K562 (cell line): Measurements from ENCODE around the gene PTRHD1. TPM values are rescaled to one million over a fixed set of nuclear protein-coding genes. Genes with fewer than 3 reads are reported as not detected.

ENCODE experiments used
- ARID1B ChIP-seq: fragments of 450-650 bp; IDR thresholded peaks from 2 replicates; pipeline ENCODE4 v1.6.1; 2016; ENCODE audit warnings: antibody characterized with exemption, mild to moderate bottlenecking, inconsistent platforms
- CCAR2 ChIP-seq: fragments of 200-400 bp; formaldehyde crosslinking; IDR thresholded peaks from 2 replicates; pipeline ENCODE4 v1.6.1; 2017; ENCODE audit warnings: mild to moderate bottlenecking, low read depth, low read length
- CHD2 ChIP-seq: IDR thresholded peaks from 2 replicates; pipeline ENCODE4 v1.6.1; 2011; ENCODE audit warnings: low read depth, low read length
- DPF2 ChIP-seq: fragments of 450-650 bp; IDR thresholded peaks from 2 replicates; pipeline ENCODE4 v1.6.1; 2016
- HDAC8 ChIP-seq: fragments of 450-650 bp; IDR thresholded peaks from 2 replicates; pipeline ENCODE4 v1.6.1; 2016; ENCODE audit warnings: mild to moderate bottlenecking, missing genetic modification characterization, moderate library complexity, missing compliant biosample characterization
- HNRNPL ChIP-seq: fragments of 200-400 bp; formaldehyde crosslinking; IDR thresholded peaks from 2 replicates; pipeline ENCODE4 v1.6.1; 2017; ENCODE audit warnings: low read depth, mild to moderate bottlenecking, low read length
- ILK ChIP-seq: fragments of 450-650 bp; IDR thresholded peaks from 2 replicates; pipeline ENCODE4 v1.6.1; 2016; ENCODE audit warnings: missing genetic modification characterization, low read depth, mild to moderate bottlenecking, missing compliant biosample characterization, moderate library complexity, borderline replicate concordance
- JUN ChIP-seq, 2 experiments: sonication (generic) in 1 of 2; formaldehyde crosslinking in 1 of 2; IDR thresholded peaks; 2 replicates each; pipeline versions ENCODE4 v1.6.1 to v1.8.0; 2012 to 2022; ENCODE audit warnings: borderline replicate concordance in 2 of 2, mild to moderate bottlenecking in 2 of 2, improper control_type of control experiment in 1 of 2, low read depth in 1 of 2, low read length in 1 of 2, missing genetic modification reagents in 1 of 2
- LARP7 ChIP-seq: fragments of 450-650 bp; IDR thresholded peaks from 2 replicates; pipeline ENCODE4 v1.6.1; 2016
- NEUROD1 ChIP-seq: fragments of 150-350 bp; IDR thresholded peaks from 2 replicates; pipeline ENCODE4 v1.6.1; 2014; ENCODE audit warnings: borderline replicate concordance, low read length, low read depth; ENCODE audit not compliant: partially characterized antibody
- NFIX ChIP-seq: fragments of 250-450 bp; sonication (Bioruptor Pico); IDR thresholded peaks from 2 replicates; pipeline ENCODE4 v1.4.0; 2020; ENCODE audit warnings: low read depth, mild to moderate bottlenecking, moderate library complexity
- NR2C2 ChIP-seq, 2 experiments: fragments of 200-800 bp in 1 of 2; sonication (Bioruptor generic) in 1 of 2; sonication (generic) in 1 of 2; formaldehyde crosslinking in 1 of 2; IDR thresholded peaks; 2 replicates each; pipeline versions ENCODE4 v1.6.1 to v1.8.0; 2016 to 2022; ENCODE audit warnings: mild to moderate bottlenecking in 1 of 2, missing compliant biosample characterization in 1 of 2, missing genetic modification characterization in 1 of 2, missing genetic modification reagents in 1 of 2
- TRIM24 ChIP-seq, 2 experiments: fragments of 450-650 bp; IDR thresholded peaks; 2 replicates each; pipeline ENCODE4 v1.6.1; 2016
- YY1 ChIP-seq, 3 experiments: IDR thresholded peaks; 2 replicates each; pipeline ENCODE4 v1.6.1; 2011; ENCODE audit warnings: low read length in 2 of 3, mild to moderate bottlenecking in 2 of 3, moderate library complexity in 2 of 3, borderline replicate concordance in 1 of 3, control low read depth in 1 of 3, low read depth in 1 of 3; ENCODE audit not compliant: insufficient read depth in 3 of 3, insufficient replicate concordance in 2 of 3, control insufficient read depth in 1 of 3, insufficient read length in 1 of 3; ENCODE audit errors: extremely low read depth in 1 of 3
- ZFX ChIP-seq: sonication (generic); formaldehyde crosslinking; IDR thresholded peaks from 2 replicates; pipeline ENCODE4 v1.8.0; 2022; ENCODE audit warnings: mild to moderate bottlenecking, missing genetic modification reagents, moderate library complexity
- ZNF165 ChIP-seq: fragments of 250-450 bp; sonication (Bioruptor Pico); IDR thresholded peaks from 2 replicates; pipeline ENCODE4 v1.4.0; 2020; ENCODE audit warnings: borderline replicate concordance
- ZNF212 ChIP-seq: fragments of 450-650 bp; formaldehyde crosslinking; IDR thresholded peaks from 2 replicates; pipeline ENCODE4 v1.4.0; 2020; ENCODE audit warnings: mild to moderate bottlenecking
- polyA plus RNA-seq, 8 experiments: library from polyadenylated mRNA; depleted of rRNA in 4 of 8; stranded (reverse) in 5 of 8; unstranded in 3 of 8; fragments of >200 nt; fragmentation: Nextera tagmentation in 2 of 8; fragmentation: Illumina TruSeq in 1 of 8; extraction: Ambion mirVana in 2 of 8; extraction: Trizol in 1 of 8; gene quantifications; 2 replicates each; pipeline versions ENCODE4 v1.2.1 to v1.2.3, GENCODE V29; 2011 to 2014; ENCODE audit warnings: inconsistent platforms in 1 of 8, missing spikeins in 1 of 8
- total RNA-seq, 7 experiments: library from RNA; depleted of rRNA in 6 of 7; stranded (reverse); fragments of >200 nt in 6 of 7; fragmentation: Illumina TruSeq in 2 of 7; extraction: Trizol in 2 of 7; gene quantifications; 2 replicates each; pipeline versions ENCODE4 v1.2.1 to v1.2.3, GENCODE V29; 2011 to 2021; ENCODE audit warnings: low replicate concordance in 1 of 7
- TF ChIP-seq, protein P1 (sequence below): fragments of 200-800 bp; sonication (Bioruptor generic); IDR thresholded peaks from 2 replicates; pipeline ENCODE4 v1.6.1; 2016; ENCODE audit warnings: missing genetic modification characterization, missing compliant biosample characterization
- TF ChIP-seq, protein P2 (sequence below): fragments of 450-650 bp; IDR thresholded peaks from 2 replicates; pipeline ENCODE4 v1.6.1; 2017; ENCODE audit warnings: antibody characterized with exemption, mild to moderate bottlenecking

PTRHD1 gene
- total and polyA plus RNA-seq, 9 of the 15 experiments (the other 6 are each of a cell fraction or from before 2014, with no cell fraction given), result 15.8 to 83.2 (median 46.6) TPM

DNA sequence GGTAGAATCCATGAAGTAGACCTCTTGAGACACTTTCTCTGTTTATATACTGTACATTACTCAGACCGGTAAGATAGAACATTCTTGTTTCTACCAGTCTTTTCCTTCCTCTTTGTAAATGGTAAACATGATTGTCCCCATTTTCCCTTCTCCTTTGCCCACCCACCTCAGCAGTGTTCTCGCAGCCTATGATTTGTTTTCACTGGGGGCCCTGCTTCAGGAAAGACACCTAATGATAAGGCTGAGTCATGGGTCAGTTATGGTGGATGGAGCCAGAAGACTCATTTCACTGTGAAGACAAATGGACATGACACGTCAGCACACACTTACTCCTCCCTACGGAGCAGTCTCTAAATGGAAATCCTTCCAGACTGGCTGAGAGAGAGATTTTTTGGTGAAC, 23.7 kb upstream of the PTRHD1 start (continued):
- TF ChIP-seq ARID1B (peak; percentile 64), NEUROD1 (no peak), ILK (no peak), ZNF165 (CRISPR knock-in tag) (no peak), HNRNPL (no peak), DPF2 (peak; percentile 79), ZNF212 (CRISPR knock-in tag) (no peak), ZFX (CRISPR knock-in tag) (no peak), CHD2 (no peak), LARP7 (no peak), JUN (IDR thresholded peaks at IDR 0.05; ENCODE audit: borderline replicate concordance, low read depth, low read length) (0 out of 2 replicates have a peak, but pooled peaks have one; percentile 32), JUN (CRISPR knock-in tag; IDR thresholded peaks at IDR 0.05; ENCODE audit: borderline replicate concordance) (no peak), NR2C2 (CRISPR knock-in tag; IDR thresholded peaks at IDR 0.05) (no peak), NR2C2 (tag; IDR thresholded peaks at IDR 0.05) (peak; percentile 69), TRIM24 (IDR thresholded peaks at IDR 0.05) (no peak), HDAC8 (tag) (no peak), CCAR2 (no peak), YY1 (IDR thresholded peaks at IDR 0.05; ENCODE audit: borderline replicate concordance in 1 of 3, control insufficient read depth in 1 of 3, extremely low read depth in 1 of 3, insufficient read depth in 3 of 3, insufficient read length in 1 of 3, insufficient replicate concordance in 2 of 3, low read depth in 1 of 3, low read length in 2 of 3) (peak in 1 of 3 experiments; percentile 55), NFIX (no peak)
- TF ChIP-seq, protein P1, sequence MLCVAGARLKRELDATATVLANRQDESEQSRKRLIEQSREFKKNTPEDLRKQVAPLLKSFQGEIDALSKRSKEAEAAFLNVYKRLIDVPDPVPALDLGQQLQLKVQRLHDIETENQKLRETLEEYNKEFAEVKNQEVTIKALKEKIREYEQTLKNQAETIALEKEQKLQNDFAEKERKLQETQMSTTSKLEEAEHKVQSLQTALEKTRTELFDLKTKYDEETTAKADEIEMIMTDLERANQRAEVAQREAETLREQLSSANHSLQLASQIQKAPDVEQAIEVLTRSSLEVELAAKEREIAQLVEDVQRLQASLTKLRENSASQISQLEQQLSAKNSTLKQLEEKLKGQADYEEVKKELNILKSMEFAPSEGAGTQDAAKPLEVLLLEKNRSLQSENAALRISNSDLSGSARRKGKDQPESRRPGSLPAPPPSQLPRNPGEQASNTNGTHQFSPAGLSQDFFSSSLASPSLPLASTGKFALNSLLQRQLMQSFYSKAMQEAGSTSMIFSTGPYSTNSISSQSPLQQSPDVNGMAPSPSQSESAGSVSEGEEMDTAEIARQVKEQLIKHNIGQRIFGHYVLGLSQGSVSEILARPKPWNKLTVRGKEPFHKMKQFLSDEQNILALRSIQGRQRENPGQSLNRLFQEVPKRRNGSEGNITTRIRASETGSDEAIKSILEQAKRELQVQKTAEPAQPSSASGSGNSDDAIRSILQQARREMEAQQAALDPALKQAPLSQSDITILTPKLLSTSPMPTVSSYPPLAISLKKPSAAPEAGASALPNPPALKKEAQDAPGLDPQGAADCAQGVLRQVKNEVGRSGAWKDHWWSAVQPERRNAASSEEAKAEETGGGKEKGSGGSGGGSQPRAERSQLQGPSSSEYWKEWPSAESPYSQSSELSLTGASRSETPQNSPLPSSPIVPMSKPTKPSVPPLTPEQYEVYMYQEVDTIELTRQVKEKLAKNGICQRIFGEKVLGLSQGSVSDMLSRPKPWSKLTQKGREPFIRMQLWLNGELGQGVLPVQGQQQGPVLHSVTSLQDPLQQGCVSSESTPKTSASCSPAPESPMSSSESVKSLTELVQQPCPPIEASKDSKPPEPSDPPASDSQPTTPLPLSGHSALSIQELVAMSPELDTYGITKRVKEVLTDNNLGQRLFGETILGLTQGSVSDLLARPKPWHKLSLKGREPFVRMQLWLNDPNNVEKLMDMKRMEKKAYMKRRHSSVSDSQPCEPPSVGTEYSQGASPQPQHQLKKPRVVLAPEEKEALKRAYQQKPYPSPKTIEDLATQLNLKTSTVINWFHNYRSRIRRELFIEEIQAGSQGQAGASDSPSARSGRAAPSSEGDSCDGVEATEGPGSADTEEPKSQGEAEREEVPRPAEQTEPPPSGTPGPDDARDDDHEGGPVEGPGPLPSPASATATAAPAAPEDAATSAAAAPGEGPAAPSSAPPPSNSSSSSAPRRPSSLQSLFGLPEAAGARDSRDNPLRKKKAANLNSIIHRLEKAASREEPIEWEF (CRISPR knock-in tag), result peak; percentile 35; the same call in 1 of the 2 replicates
- TF ChIP-seq, protein P2, sequence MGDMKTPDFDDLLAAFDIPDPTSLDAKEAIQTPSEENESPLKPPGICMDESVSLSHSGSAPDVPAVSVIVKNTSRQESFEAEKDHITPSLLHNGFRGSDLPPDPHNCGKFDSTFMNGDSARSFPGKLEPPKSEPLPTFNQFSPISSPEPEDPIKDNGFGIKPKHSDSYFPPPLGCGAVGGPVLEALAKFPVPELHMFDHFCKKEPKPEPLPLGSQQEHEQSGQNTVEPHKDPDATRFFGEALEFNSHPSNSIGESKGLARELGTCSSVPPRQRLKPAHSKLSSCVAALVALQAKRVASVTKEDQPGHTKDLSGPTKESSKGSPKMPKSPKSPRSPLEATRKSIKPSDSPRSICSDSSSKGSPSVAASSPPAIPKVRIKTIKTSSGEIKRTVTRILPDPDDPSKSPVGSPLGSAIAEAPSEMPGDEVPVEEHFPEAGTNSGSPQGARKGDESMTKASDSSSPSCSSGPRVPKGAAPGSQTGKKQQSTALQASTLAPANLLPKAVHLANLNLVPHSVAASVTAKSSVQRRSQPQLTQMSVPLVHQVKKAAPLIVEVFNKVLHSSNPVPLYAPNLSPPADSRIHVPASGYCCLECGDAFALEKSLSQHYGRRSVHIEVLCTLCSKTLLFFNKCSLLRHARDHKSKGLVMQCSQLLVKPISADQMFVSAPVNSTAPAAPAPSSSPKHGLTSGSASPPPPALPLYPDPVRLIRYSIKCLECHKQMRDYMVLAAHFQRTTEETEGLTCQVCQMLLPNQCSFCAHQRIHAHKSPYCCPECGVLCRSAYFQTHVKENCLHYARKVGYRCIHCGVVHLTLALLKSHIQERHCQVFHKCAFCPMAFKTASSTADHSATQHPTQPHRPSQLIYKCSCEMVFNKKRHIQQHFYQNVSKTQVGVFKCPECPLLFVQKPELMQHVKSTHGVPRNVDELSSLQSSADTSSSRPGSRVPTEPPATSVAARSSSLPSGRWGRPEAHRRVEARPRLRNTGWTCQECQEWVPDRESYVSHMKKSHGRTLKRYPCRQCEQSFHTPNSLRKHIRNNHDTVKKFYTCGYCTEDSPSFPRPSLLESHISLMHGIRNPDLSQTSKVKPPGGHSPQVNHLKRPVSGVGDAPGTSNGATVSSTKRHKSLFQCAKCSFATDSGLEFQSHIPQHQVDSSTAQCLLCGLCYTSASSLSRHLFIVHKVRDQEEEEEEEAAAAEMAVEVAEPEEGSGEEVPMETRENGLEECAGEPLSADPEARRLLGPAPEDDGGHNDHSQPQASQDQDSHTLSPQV, result peak; percentile 88
